Karpas-422 (cell line): ENCODE data around the gene DEPDC1. TPM values are rescaled to one million over a fixed set of nuclear protein-coding genes. Genes with fewer than 3 reads are reported as not detected.
"Not testable (repeated sequence)": the region's sequence is repeated elsewhere in the genome, so short reads cannot be mapped to it uniquely, and the experiment has no call there.

ENCODE experiments used
- DNase-seq: peaks from one replicate; pipeline ENCODE4 v3.0.0-alpha.2; 2015
- H2AFZ ChIP-seq: fragments of 200-600 bp; sonication (generic); 2 replicates; pipeline ENCODE4 v1.6.1; 2014; ENCODE audit warnings: antibody characterized with exemption, low read length, mixed read lengths
- H3K27ac ChIP-seq: fragments of 200-600 bp; sonication (generic); 2 replicates; pipeline ENCODE4 v1.5.1; 2014; ENCODE audit warnings: mild to moderate bottlenecking, low read length, moderate library complexity
- H3K27me3 ChIP-seq: fragments of 200-600 bp; sonication (generic); 2 replicates; pipeline ENCODE4 v1.6.1; 2014; ENCODE audit warnings: low read length, mixed read lengths
- H3K36me3 ChIP-seq: fragments of 200-600 bp; sonication (generic); 2 replicates; pipeline ENCODE4 v1.6.1; 2014; ENCODE audit warnings: low read length, mixed read lengths; ENCODE audit not compliant: insufficient read depth
- H3K4me1 ChIP-seq: fragments of 200-600 bp; sonication (generic); 2 replicates; pipeline ENCODE4 v1.6.1; 2014; ENCODE audit warnings: mild to moderate bottlenecking, low read length, mixed read lengths
- H3K4me2 ChIP-seq: fragments of 200-600 bp; sonication (generic); 2 replicates; pipeline ENCODE4 v1.6.1; 2014; ENCODE audit warnings: low read length, low read depth, mild to moderate bottlenecking; ENCODE audit not compliant: poor library complexity, severe bottlenecking
- H3K4me3 ChIP-seq: fragments of 200-600 bp; sonication (generic); 2 replicates; pipeline ENCODE4 v1.5.1; 2014; ENCODE audit warnings: mild to moderate bottlenecking, antibody characterized with exemption, low read length, mixed read lengths
- H3K79me2 ChIP-seq: fragments of 200-600 bp; sonication (generic); 2 replicates; pipeline ENCODE4 v1.6.1; 2014; ENCODE audit warnings: mild to moderate bottlenecking, low read length, mixed read lengths
- H3K9ac ChIP-seq: fragments of 200-600 bp; sonication (generic); 2 replicates; pipeline ENCODE4 v1.6.0; 2014; ENCODE audit warnings: low read length
- H3K9me2 ChIP-seq: fragments of 200-600 bp; sonication (generic), shearing (Covaris generic); replicated peaks from 2 replicates; pipeline ENCODE4 v1.6.0; 2014; ENCODE audit warnings: mild to moderate bottlenecking, low read length, moderate library complexity; ENCODE audit not compliant: insufficient read depth
- H3K9me3 ChIP-seq: fragments of 300-700, 200-600 bp; sonication (generic); 2 replicates; pipeline ENCODE4 v1.6.1; 2014; ENCODE audit warnings: low read length, mixed read lengths
- H4K20me1 ChIP-seq: fragments of 200-600 bp; sonication (generic); 2 replicates; pipeline ENCODE4 v1.6.1; 2014; ENCODE audit warnings: mild to moderate bottlenecking, antibody characterized with exemption, low read length, low read depth; ENCODE audit not compliant: insufficient read depth
- total RNA-seq: library from RNA; depleted of rRNA; stranded (reverse); fragments of >200 nt; shearing (Covaris generic); gene quantifications from 2 replicates; pipeline ENCODE4 v1.2.3, GENCODE V29; 2014; ENCODE audit warnings: low replicate concordance

DEPDC1 gene
- total RNA-seq, 1 experiment from 2014 or later: 36.6 TPM

- no peak overlapping the region for H3K4me3 ChIP-seq
- H3K4me1 ChIP-seq: no peaks in the 10 kb centered on the region
- H3K27me3 ChIP-seq: no peaks in the 10 kb centered on the region
- H3K9me2 ChIP-seq: no peaks in the 10 kb centered on the region
- no peaks in the 10 kb centered on the region for H3K9me3 ChIP-seq
- H2AFZ ChIP-seq: no peak overlapping the region
- no peak overlapping the region for H3K27ac ChIP-seq
- H3K9ac ChIP-seq: no peak overlapping the region
- no peaks in the 10 kb centered on the region for H3K79me2 ChIP-seq
- DNase-seq: no peak
- H4K20me1 ChIP-seq: no peaks in the 10 kb centered on the region
- H3K4me2 ChIP-seq: no peak overlapping the region
- no peaks in the 10 kb centered on the region for H3K36me3 ChIP-seq
Observed at GRCh38 chr1:68511254-68511653, 14.4 kb upstream of the DEPDC1 start.

DNA sequence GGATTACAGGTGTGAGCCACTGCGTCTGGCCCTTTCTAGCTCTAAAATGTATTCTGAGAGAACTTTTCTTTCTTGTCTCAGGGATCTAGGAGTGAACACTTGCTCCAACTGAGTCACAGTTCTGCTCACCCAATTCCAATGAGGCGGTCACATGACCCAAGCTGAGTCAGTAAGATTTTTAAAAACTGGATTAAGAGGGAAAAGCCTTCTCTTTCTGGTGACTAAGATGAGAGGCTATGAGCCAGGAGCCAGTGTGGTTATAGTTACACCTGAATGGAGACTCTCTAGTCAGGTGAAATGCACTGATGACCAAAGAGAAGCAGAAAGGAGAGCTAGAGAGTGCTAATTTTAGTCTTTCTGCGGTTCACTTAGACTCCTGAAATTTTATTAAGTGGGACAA, 9.5 kb upstream of the DEPDC1 start:
- no peaks in the 10 kb centered on the region for H3K36me3 ChIP-seq
- H3K9ac ChIP-seq: no peak overlapping the region
- H3K27me3 ChIP-seq: no peaks in the 10 kb centered on the region
- H3K4me2 ChIP-seq: no peak overlapping the region
- H4K20me1 ChIP-seq: no peaks in the 10 kb centered on the region
- no peaks in the 10 kb centered on the region for H3K9me2 ChIP-seq
- no peak overlapping the region for H2AFZ ChIP-seq
- no peaks in the 10 kb centered on the region for H3K79me2 ChIP-seq
- H3K27ac ChIP-seq: no peak overlapping the region
- DNase-seq: no peak
- H3K4me3 ChIP-seq: no peak overlapping the region
- H3K4me1 ChIP-seq: no peaks in the 10 kb centered on the region
- H3K9me3 ChIP-seq: no peaks in the 10 kb centered on the region

GRCh38 chr1:68503085-68503484, 6.2 kb upstream of the DEPDC1 start:
- no peaks in the 10 kb centered on the region for H3K79me2 ChIP-seq
- no peak overlapping the region for H3K4me2 ChIP-seq
- H3K9ac ChIP-seq: no peak overlapping the region
- no peak overlapping the region for H3K4me3 ChIP-seq
- H3K4me1 ChIP-seq: no peaks in the 10 kb centered on the region
- H3K27me3 ChIP-seq: no peaks in the 10 kb centered on the region
- H3K36me3 ChIP-seq: no peaks in the 10 kb centered on the region
- no peak for DNase-seq
- no peaks in the 10 kb centered on the region for H3K9me3 ChIP-seq
- no peaks in the 10 kb centered on the region for H4K20me1 ChIP-seq
- no peak overlapping the region for H2AFZ ChIP-seq
- no peaks in the 10 kb centered on the region for H3K9me2 ChIP-seq
- H3K27ac ChIP-seq: no peak overlapping the region

DNA sequence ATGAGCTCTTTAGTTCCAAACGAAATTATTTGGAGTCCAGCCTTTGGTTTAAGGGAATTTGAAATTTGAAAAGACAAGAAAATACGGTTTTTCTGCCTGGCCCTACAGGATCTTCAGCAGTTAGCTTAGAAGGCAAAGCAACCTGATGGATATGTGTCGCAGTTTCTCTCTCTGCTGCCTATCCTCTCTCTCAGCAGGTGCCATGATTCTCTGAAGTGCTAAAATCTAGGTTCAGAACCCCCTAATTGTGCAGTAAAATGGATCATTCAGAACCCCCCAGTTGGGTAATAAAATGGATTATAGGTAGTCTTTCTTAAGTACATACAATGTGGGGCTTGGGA, 446 bp upstream of the DEPDC1 start:
- peak overlapping the region; percentile 82 for H3K4me2 ChIP-seq
- no peaks in the 10 kb centered on the region for H3K9me2 ChIP-seq
- H3K9ac ChIP-seq: peak overlapping the region; percentile 90
- no peaks in the 10 kb centered on the region for H3K27me3 ChIP-seq
- H2AFZ ChIP-seq: peak overlapping the region; percentile 91
- H3K4me1 ChIP-seq: peaks cover 17% of the 10 kb centered on the region
- no peaks in the 10 kb centered on the region for H3K9me3 ChIP-seq
- peak overlapping the region; percentile 96 for H3K4me3 ChIP-seq
- peaks cover 43% of the 10 kb centered on the region for H3K79me2 ChIP-seq
- no peaks in the 10 kb centered on the region for H4K20me1 ChIP-seq
- H3K36me3 ChIP-seq: peaks cover 24% of the 10 kb centered on the region
- H3K27ac ChIP-seq: no peak overlapping the region
- no peak for DNase-seq

GRCh38 chr1:68495968-68496679, 758 bp downstream of the DEPDC1 start:
- Histone ChIP-seq H3K9me3 (no peaks in the 10 kb centered on the region), H3K4me1 (peaks cover 17% of the 10 kb centered on the region), H3K27me3 (no peaks in the 10 kb centered on the region), H3K4me3 (peak overlapping the region; percentile 96), H3K79me2 (peaks cover 54% of the 10 kb centered on the region), H3K9me2 (no peaks in the 10 kb centered on the region), H3K27ac (peak overlapping the region; percentile 73), H3K9ac (peak overlapping the region; percentile 90), H3K36me3 (peaks cover 34% of the 10 kb centered on the region), H4K20me1 (no peaks in the 10 kb centered on the region), H2AFZ (peak overlapping the region; percentile 85), H3K4me2 (peak overlapping the region; percentile 82)
- peak; percentile 53 for DNase-seq

GRCh38 chr1:68495532-68495931, 1.4 kb downstream of the DEPDC1 start:
- H3K9me3 ChIP-seq: no peaks in the 10 kb centered on the region
- H3K4me3 ChIP-seq: peak overlapping the region; percentile 96
- no peaks in the 10 kb centered on the region for H3K9me2 ChIP-seq
- H3K9ac ChIP-seq: peak overlapping the region; percentile 90
- H3K36me3 ChIP-seq: peaks cover 40% of the 10 kb centered on the region
- H3K27me3 ChIP-seq: no peaks in the 10 kb centered on the region
- peak overlapping the region; percentile 73 for H3K27ac ChIP-seq
- H3K4me1 ChIP-seq: peaks cover 17% of the 10 kb centered on the region
- no peak overlapping the region for H2AFZ ChIP-seq
- peak; percentile 46 for DNase-seq
- peak overlapping the region; percentile 82 for H3K4me2 ChIP-seq
- no peaks in the 10 kb centered on the region for H4K20me1 ChIP-seq
- H3K79me2 ChIP-seq: peaks cover 60% of the 10 kb centered on the region

GRCh38 chr1:68493193-68493592, 3.7 kb downstream of the DEPDC1 start:
- H2AFZ ChIP-seq: no peak overlapping the region
- no peak overlapping the region for H3K9ac ChIP-seq
- no peak overlapping the region for H3K4me3 ChIP-seq
- H4K20me1 ChIP-seq: no peaks in the 10 kb centered on the region
- DNase-seq: no peak
- H3K4me2 ChIP-seq: no peak overlapping the region
- H3K9me3 ChIP-seq: no peaks in the 10 kb centered on the region
- H3K79me2 ChIP-seq: peaks cover 74% of the 10 kb centered on the region
- no peaks in the 10 kb centered on the region for H3K9me2 ChIP-seq
- peaks cover 60% of the 10 kb centered on the region for H3K36me3 ChIP-seq
- peaks cover 17% of the 10 kb centered on the region for H3K4me1 ChIP-seq
- H3K27ac ChIP-seq: no peak overlapping the region
- no peaks in the 10 kb centered on the region for H3K27me3 ChIP-seq

DNA sequence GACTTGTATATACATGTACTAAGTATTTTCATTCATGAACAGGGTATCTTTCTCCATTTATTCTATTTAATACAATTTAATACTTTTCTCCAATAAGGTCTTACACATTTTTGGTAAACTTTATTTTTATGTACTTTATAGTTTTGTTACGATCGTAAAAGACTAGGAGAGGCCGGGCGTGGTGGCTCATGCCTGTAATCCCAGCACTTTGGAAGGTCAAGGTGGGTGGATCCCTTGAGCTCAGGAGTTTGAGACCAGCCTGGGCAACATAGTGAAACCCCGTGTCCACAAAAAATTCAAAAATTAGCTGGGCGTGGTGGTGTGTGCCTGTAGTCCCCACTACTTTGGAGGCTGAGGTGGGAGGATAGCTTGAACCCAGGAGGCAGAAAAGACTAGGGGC, 4.6 kb downstream of the DEPDC1 start:
- H3K9me2 ChIP-seq, H2AFZ ChIP-seq, H3K27me3 ChIP-seq, H3K4me2 ChIP-seq, DNase-seq, H3K9ac ChIP-seq, H4K20me1 ChIP-seq, H3K4me3 ChIP-seq, H3K27ac ChIP-seq, H3K9me3 ChIP-seq: not testable (repeated sequence)
- peaks cover 80% of the 10 kb centered on the region for H3K79me2 ChIP-seq
- peaks cover 69% of the 10 kb centered on the region for H3K36me3 ChIP-seq
- H3K4me1 ChIP-seq: peaks cover 11% of the 10 kb centered on the region
